DND-41 (cell line): Measurements from ENCODE around the gene PHRF1.

Experiments used
- ATAC-seq: fragments of 200-7000 bp; cut with Tn5 transposase; 3 replicates; pipeline ENCODE4 v1.9.1; 2021; ENCODE audit warnings: low read depth; ENCODE audit not compliant: insufficient read depth
- DNase-seq: peaks from one replicate; pipeline ENCODE4 v3.0.0-alpha.2; 2020
- H2AFZ ChIP-seq: 2 replicates; pipeline ENCODE4 v1.6.0; 2012; ENCODE audit warnings: low read depth, low read length
- H3K27ac ChIP-seq: 2 replicates; pipeline ENCODE4 v1.5.1; 2012; ENCODE audit warnings: low read length, inconsistent platforms
- H3K27me3 ChIP-seq: fragments of 200-600 bp; sonication (generic); 2 replicates; pipeline ENCODE4 v1.6.0; 2012; ENCODE audit warnings: low read length, mild to moderate bottlenecking, inconsistent platforms; ENCODE audit not compliant: insufficient read depth, poor library complexity
- H3K36me3 ChIP-seq: 2 replicates; pipeline ENCODE4 v1.5.1; 2012; ENCODE audit warnings: low read length, inconsistent platforms; ENCODE audit not compliant: insufficient read depth
- H3K4me1 ChIP-seq: 2 replicates; pipeline ENCODE4 v1.5.1; 2012; ENCODE audit warnings: mild to moderate bottlenecking, low read length; ENCODE audit not compliant: insufficient read depth
- H3K4me2 ChIP-seq: 2 replicates; pipeline ENCODE4 v1.6.0; 2012; ENCODE audit warnings: mild to moderate bottlenecking, moderate library complexity, low read length, inconsistent platforms; ENCODE audit not compliant: insufficient read depth
- H3K4me3 ChIP-seq, 2 experiments: fragments of 200-600 bp in 1 of 2; shearing (Covaris generic) in 1 of 2; 2 replicates each; pipeline ENCODE4 v1.5.1; 2012 to 2016; ENCODE audit warnings: inconsistent platforms in 2 of 2, low read length in 2 of 2, mild to moderate bottlenecking in 2 of 2, low read depth in 1 of 2, moderate library complexity in 1 of 2
- H3K79me2 ChIP-seq: 2 replicates; pipeline ENCODE4 v1.6.0; 2012; ENCODE audit warnings: low read length, inconsistent platforms; ENCODE audit not compliant: insufficient read depth
- H3K9ac ChIP-seq: 2 replicates; pipeline ENCODE4 v1.6.0; 2012; ENCODE audit warnings: low read depth, mild to moderate bottlenecking, inconsistent platforms, low read length, moderate library complexity
- H3K9me3 ChIP-seq: 2 replicates; pipeline ENCODE4 v1.5.1; 2012; ENCODE audit warnings: low read length, moderate library complexity, mild to moderate bottlenecking, inconsistent platforms; ENCODE audit not compliant: insufficient read depth, severe bottlenecking
- H4K20me1 ChIP-seq: 2 replicates; pipeline ENCODE4 v1.6.0; 2012; ENCODE audit warnings: low read length; ENCODE audit not compliant: insufficient read depth
- CTCF ChIP-seq: IDR thresholded peaks from 2 replicates; pipeline ENCODE4 v1.5.1; 2012; ENCODE audit warnings: borderline replicate concordance, low read length, moderate library complexity, mild to moderate bottlenecking; ENCODE audit not compliant: poor library complexity, severe bottlenecking; ENCODE audit errors: extremely low read depth
- EZH2 ChIP-seq: IDR thresholded peaks from 3 replicates; pipeline ENCODE4 v1.6.1; 2012; ENCODE audit warnings: borderline replicate concordance, low read depth, mild to moderate bottlenecking, moderate library complexity, low read length, inconsistent platforms; ENCODE audit not compliant: severe bottlenecking

The PHRF1 gene

GRCh38 chr11:610146-610801 lies 34.0 kb downstream of the PHRF1 start:
- H3K36me3 ChIP-seq: peaks cover 90% of the 10 kb centered on the region
- H3K4me1 ChIP-seq: peaks cover 23% of the 10 kb centered on the region
- no peak for ATAC-seq

GRCh38 chr11:611001-611996 lies 35.0 kb downstream of the PHRF1 start:
- ATAC-seq: no peak
- no peaks in the 10 kb centered on the region for H3K27me3 ChIP-seq
- no peak for DNase-seq
- peaks cover 69% of the 10 kb centered on the region for H4K20me1 ChIP-seq
- no peak overlapping the region for H2AFZ ChIP-seq
- H3K27ac ChIP-seq: no peak overlapping the region
- no peaks in the 10 kb centered on the region for H3K9me3 ChIP-seq
- no peak for TF ChIP-seq EZH2
- TF ChIP-seq CTCF: no peak
- no peak overlapping the region for H3K4me3 ChIP-seq
- peaks cover 12% of the 10 kb centered on the region for H3K79me2 ChIP-seq
- no peak overlapping the region for H3K9ac ChIP-seq
- H3K4me2 ChIP-seq: no peak overlapping the region
- peaks cover 29% of the 10 kb centered on the region for H3K4me1 ChIP-seq
- H3K36me3 ChIP-seq: peaks cover 80% of the 10 kb centered on the region

More at GRCh38 chr11:610146-610801, 34.0 kb downstream of the PHRF1 start:
- Histone ChIP-seq H3K9ac (no peak overlapping the region), H3K27me3 (no peaks in the 10 kb centered on the region), H3K4me2 (no peak overlapping the region), H3K4me3 (no peak overlapping the region), H2AFZ (no peak overlapping the region), H3K27ac (no peak overlapping the region), H3K9me3 (no peaks in the 10 kb centered on the region), H3K79me2 (peaks cover 10% of the 10 kb centered on the region), H4K20me1 (peaks cover 76% of the 10 kb centered on the region)
- TF ChIP-seq CTCF: no peak
- no peak for TF ChIP-seq EZH2
- DNase-seq: no peak

GRCh38 chr11:612201-612960 lies 36.1 kb downstream of the PHRF1 start:
- Histone ChIP-seq H3K4me3 (no peak overlapping the region), H3K4me2 (no peak overlapping the region), H3K27me3 (no peaks in the 10 kb centered on the region), H3K79me2 (peaks cover 17% of the 10 kb centered on the region), H4K20me1 (peaks cover 64% of the 10 kb centered on the region), H3K4me1 (peaks cover 35% of the 10 kb centered on the region), H3K36me3 (peaks cover 69% of the 10 kb centered on the region), H3K27ac (no peak overlapping the region), H3K9me3 (no peaks in the 10 kb centered on the region), H2AFZ (no peak overlapping the region), H3K9ac (no peak overlapping the region)
- TF ChIP-seq EZH2: no peak
- peak; percentile 51 for TF ChIP-seq CTCF
- peak; percentile 35 for DNase-seq
- ATAC-seq: no peak
